ENCODE results near the gene MMP28.

MMP28 gene

DNA sequence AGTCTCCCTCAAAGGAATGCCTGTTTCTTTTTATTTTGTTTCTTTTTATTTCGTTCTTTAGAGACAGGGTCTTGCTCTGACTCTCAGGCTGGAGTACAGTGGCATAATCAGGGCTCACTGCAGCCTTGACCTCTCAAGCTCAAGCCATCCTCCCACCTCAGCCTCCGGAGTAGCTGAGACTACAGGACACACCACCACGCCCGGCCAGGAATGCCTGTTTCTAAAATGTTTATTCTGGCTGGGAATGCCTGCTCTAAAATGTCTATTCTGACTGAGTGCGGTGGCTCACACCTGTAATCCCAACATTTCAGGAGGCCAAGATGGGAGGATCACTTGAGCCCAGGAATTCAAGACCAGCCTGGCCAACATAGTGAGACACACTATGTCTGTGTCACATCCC is 2.5 kb upstream of the MMP28 start:
- DNase-seq (ENCODE audit: low read depth, low spot score): no peak

DNA sequence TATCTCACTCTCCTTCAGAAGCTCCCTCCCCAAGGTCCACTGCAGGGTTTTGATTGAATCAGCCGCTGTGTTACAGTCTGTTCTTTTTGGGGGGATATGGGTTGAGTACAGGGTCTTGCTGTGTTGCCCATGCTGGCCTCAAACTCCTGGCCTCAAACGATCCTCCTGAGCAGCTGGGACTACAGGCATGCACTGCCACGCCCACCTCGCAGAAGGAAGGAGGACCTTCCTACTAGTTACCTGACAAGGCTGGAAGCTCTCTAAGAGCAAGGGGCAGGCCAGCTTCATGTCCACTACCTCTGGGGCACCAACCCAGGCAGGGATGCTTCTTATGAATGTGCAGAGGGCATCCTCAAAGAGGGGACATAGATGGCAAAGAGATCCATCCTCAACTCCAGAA is 1.9 kb upstream of the MMP28 start:
- no peak for DNase-seq (ENCODE audit: low read depth, low spot score)

DNA sequence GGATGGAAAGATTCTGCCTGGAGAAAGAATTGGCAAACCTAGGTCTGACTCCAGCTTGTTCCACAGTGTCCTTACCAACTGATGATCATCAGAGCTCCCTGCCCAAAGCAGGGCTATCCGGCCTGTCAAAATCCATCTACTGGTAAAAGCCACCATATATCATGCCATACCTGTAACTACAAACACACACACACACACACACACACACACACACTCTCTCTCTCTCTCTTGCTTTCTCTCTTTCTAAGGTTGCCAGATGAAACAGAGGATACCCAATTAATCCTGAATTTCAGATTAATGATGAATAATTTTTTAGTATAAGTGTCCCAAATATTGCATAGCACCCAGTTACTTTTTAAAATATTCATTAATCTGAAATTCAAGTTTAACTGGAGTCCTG is 1.5 kb upstream of the MMP28 start:
- no peak for DNase-seq (ENCODE audit: low read depth, low spot score)

DNA sequence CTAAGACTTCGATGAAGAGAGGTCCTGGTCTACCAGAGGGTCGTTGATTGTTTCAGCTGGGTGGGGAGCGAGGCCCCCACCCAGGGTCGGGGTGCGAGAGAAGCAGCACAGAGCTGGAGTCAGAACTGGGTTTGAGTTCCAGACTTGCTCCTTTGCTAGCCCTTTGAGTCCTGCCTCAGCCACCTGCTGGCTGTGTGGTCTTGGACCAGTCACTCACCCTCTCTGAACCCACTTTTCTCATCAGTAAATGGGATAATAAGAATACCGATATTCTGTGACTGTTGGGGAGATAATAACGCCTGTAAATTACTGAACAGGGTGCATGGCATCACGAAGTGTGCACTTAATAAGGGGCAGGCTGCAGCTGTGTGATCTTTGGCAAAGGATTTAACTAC is 427 bp upstream of the MMP28 start:
- DNase-seq (ENCODE audit: low read depth, low spot score): no peak

DNA sequence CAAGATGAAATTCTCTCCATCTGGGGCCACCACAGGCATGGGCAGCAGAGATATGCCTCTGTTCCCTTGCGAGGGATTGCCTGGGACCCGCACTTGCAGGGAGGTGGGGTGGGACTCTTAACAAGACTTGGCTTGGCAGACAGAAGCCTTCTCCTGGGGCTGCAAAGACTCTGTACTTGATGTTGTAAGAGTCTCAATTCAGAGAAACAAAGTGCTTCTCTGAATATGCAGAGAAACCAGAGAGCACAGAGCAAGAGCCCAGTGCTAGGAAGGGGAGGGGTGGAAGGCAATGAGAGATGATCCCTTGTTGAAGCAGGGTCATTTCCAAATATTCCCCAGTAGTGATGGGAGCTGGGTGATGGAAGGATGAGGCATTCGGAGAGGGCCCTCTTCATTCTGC is 2.2 kb downstream of the MMP28 start:
- no peak for DNase-seq (ENCODE audit: low read depth, low spot score)

DNA sequence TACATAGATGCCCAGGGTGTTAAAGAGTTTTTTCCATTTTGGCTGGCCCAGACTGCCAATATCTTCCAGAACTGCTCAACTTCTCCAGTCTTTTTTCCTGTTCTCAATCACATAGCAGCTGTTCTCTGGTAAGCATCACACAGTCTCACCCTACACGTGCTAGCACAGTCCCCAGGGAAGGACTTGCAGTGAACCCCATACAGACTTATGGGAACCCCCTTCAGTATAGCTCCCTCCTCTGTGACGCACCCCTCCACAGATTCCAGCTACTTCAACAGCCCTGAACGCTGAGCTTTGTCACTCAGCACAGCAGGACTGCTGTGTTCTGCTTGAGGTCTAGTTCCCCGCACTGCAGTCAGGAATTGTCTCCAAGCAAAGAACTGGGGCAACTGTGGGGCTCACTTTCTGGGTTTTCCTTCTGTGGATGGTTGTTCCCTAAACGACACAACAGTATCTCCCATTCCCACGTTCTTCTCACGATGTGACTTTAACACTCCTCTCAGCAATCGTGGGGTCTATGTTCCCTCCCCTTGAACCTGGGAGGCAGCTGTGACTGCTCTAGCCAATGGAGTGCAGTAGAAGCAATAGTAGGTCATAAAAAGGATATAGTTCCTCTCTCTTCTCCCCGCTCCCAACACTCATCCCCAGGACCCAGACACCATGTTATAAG is 3.6 kb downstream of the MMP28 start:
- DNase-seq (ENCODE audit: low read depth, low spot score): no peak

DNA sequence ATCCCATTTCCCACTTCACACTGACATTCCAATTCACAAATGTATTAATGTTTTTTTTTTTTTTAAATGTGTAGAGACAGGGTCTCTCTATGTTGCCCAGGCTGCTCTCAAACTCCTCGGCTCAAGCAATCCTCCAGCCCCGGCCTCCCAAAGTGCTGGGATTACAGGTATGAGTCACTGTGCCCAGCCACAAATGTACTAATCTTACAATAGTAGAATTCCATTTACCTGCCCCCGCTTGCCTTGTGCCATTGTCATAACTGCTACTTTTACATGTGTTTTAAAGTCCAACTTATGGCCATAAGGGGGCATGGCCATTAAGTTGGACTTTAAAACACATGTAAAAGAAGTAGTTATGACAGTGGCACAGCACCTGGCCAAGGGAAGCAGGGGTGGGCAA is 4.6 kb downstream of the MMP28 start:
- DNase-seq (ENCODE audit: low read depth, low spot score): no peak

DNA sequence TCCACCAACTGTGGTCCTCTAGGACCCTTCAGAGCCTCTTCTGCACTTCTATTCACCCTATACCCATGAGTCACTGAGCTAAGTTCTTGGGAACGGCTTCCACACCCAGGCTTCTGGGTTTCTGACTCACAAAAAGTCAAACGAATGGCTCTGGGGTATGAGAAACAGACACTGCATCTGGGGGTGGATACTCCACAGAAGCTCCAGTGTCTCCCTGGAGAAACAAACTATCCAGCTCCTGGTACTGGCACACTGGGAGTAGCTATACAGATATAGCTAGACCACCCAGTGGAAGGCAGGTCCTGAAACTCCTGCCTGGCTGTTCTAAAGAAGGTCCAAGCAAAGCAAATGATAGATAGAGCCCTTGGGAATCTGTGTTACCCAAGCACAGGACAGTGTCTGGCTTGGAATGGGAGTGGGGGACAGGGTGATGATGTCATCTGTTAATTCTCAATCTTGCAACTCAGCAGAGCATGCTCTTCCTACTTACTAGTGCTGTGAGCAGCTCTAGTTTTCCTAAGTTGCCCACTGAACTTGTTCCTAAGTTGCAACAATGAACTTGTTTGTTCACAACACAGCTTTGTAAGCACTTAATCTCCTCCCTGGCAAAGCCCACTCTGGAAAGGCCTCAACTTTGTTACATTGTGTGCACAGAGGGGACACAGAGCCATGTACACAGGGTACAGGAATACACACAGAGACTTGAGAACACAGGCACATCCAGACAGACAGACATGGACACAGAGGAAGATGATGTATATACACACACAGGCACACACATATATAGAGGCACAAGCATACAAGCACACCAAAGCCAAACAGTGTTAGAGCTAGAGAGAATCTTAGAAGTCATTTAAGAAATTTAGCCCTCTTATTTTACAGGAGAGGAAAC is 6.7 kb downstream of the MMP28 start:
- no peak for DNase-seq (ENCODE audit: low read depth, low spot score)

DNA sequence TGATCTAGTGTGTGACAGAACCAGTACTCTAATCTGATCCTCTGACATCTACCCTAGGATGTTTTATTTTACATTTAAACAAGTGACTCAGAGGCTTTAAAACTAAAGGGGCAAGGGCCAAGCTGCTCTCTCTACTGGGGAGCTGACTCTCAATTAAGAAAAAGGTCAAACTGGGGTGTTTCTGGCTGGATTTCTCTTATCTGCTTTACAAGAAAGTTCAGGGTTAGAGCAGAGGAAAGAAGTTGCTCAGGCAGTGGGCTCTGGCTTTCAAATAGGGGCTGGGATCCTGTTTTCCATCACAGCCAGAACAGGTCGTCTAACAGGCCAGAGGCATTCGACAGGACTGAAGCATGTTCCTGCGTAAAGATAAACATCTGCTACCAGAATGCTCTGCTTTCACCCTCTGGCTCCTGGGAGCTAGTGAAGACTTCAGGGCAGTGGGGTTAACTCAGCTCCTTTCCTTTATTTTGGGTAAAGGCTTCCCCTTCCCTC is 8.5 kb downstream of the MMP28 start:
- no peak for DNase-seq (ENCODE audit: low read depth, low spot score)

DNA sequence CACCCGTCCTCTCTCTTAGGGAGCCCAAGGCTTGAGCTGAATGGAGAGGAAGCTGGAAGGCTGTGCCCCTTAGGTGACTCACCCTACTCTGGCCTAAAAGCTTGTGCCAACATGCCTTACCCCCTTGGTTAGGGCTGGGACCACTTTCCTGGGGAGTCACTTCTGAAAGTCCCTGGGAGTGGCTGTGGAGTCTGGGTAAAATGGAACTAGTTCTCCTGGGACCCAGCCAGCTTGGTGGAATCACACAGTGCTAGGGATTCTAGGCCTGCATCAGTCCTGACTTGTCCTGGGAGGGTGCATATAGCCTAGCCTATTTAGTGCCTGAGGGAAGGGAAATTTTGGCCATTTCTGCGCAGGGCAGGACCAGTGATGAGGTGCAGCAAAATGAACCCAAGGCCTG is 10.5 kb downstream of the MMP28 start:
- no peak for DNase-seq (ENCODE audit: low read depth, low spot score)

DNA sequence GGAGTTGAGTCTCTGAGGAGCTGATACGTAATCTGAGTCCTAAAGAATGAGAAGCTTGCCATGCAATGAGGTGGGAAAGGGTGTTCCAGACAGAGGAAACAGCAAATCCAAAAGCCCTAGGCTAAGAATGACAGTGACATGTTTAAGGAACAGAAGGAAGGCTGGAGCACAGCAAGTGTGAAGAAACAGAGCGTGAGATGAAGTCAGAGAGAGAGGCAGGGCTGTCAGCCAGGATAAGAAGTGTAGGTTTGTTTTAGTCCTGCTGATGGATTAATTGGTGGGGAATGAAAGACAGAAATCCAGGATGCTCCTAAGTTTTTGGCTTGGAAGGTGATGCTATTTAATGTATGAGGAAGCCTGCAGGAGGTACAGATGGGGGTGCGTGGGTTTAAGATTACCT is 14.5 kb downstream of the MMP28 start:
- DNase-seq (ENCODE audit: low read depth, low spot score): no peak

DNA sequence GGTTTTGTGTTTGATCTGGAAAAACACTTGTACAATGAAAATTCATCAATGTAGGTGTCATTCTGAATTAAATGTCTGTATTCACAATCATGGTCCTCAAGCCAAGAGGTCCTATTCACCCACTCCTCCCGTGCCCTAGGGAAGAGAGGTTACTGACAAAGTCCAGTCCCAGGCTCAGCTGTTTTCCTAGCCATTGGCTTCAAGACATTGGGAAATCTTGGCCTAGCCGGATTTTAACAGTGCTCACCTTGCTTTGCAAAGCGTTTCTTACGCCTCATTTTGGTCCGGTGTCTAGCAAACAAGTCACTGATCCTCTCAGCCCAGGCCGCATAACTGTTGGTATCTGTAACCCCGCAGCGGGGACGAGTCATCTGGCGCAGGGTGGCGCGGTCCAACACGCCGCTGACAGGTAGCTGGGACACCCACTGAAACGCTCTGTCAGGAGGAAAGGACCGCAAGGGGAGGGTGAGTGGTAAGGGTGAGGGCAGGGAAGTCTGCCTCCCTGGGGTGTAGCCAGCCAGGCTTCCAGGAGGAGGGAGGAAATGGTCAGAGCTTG is 16.7 kb downstream of the MMP28 start:
- no peak for DNase-seq (ENCODE audit: low read depth, low spot score)

DNA sequence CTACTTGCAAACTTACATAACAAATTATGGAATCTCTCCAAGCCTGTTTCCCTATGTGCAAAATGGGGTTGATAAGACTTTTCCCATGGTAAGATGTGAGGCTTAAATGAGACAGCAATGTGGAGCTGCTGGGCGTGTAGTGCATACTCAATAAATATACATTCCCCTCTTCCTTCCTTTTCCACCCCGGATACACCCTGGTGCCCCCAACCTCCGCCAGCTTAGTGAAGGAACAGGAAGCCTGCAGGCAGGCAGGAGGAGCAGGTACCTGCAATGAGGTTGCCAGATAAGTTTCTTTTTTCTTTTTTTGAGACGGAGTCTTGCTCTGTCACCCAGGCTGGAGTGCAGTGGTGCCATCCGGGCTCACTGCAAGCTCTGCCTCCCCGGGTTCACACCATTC is 19.9 kb downstream of the MMP28 start:
- DNase-seq (ENCODE audit: low read depth, low spot score): no peak

DNA sequence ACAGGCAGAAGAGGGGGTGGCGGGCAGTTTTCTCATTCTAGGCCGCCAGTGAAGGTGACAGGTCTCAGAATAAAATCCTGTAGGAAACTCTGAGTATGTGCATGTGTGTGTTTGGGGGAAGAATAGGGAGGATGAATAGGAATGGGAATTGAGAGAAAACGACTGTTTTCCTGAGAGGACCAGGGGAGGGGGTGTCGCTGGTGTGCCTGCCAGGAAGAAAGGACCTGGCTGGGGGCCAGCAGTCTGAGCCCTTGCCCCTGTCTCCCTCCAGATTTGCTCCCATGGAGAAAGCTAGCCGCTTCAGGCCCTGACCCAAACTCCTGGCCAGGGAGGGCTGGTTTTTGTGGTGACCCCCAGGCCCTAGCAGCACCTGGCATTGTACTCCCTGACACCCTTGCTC is 20.4 kb downstream of the MMP28 start:
- DNase-seq (ENCODE audit: low read depth, low spot score): no peak

DNA sequence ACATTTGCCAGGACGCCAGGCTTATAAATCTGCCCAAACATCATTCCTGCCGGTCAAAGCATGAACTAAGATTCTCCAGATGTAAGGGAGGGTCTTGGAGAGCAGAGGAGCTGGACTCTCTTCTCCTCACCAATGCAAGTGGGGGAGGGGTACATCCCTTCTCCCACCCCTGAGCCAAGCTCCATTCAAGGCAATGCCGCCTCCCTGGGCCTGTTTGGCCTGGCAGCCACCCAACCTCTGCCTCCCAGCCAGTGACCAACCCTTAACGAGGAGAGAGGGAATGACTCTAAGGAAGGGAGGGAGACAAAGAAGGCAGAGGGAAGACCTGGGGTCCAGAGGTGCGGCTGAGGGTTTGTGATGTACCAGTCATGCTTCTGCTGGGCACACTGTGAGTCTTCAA is 20.9 kb downstream of the MMP28 start:
- DNase-seq (ENCODE audit: low read depth, low spot score): no peak

DNA sequence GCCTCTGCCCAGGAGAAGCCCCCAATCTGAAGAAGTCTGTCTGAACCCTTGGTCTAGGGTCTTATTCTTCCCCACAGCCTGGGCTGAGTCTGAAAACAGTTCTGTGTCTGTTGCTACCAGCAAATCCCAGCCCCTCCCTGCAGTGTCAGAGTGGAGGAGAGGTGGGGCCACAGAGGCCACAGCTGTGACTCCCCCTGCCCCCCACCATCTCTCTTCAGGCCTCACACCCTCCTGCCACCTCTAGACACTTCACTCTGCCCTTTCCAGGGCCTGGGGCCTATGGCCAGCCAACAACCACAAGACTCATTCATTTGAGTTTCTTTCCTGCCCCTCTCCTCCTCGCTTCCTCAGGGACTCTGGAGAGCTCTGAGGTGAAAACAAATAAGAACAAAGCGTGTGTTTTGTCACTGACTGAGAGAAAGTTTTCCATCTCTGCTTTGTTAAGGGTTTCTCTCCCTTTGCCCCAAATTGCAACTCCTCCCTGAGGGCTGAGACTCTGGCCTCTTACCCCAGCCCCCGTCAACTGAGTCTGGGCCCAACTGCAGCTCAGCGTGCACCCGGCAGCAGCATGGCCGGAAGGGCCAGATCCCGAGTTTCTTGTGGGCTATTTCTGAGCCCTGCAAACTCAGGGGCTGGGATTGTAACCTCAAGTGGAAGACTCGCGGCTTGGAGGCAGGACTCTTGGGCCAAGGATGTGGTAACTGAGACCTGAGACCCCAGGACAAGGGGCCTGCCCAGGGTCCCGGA is 21.6 kb downstream of the MMP28 start:
- no peak for DNase-seq (ENCODE audit: low read depth, low spot score)

DNA sequence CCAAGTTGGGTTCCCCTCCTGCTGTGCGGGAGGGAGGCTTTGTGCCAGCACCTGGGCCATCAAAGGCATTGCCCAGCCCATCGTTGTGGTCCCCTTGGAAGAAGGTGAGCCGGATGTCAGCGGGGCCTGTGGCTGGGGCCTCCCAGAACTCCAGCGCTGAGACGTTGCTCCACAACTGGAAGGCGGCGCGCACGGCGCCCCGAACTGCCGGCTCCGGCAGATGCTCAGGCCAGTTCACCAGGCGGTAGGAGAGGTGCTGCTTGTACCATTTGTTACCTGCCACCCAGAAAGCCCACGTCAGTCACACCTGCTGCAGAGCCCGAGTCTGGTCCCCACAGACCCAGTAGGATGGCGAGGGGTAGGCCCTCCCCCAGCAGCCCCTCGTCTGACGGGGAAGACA is 22.3 kb downstream of the MMP28 start:
- no peak for DNase-seq (ENCODE audit: low read depth, low spot score)

DNA sequence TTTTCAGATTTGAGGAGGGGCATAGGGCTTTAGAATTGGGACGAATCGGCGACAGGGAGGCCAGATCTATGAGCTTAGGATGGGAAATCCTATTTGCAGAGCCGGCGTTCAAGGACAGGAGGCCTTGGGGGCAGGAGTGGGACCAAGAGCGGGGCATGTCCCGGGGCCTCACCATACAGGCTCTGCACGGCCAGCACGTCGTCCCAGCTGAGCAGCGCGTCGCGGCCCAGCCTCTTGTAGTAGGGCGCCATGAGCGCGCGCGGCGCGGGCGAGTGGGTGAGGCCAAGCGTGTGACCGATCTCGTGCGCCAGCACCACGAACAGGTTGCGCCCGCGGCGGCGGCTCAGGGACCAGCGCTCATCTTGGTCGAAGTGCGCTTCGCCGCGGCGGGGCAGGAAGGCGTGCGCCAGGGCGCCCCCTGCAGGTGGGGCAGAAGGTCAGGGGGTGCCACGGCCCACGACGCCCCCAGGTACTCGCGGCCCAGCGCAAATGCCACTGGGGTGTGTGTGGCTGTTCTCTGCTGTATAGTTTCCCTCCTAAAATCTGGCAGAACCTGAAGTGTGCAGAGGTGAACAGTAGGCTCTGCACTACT is 25.4 kb downstream of the MMP28 start:
- DNase-seq (ENCODE audit: low read depth, low spot score): no peak

DNA sequence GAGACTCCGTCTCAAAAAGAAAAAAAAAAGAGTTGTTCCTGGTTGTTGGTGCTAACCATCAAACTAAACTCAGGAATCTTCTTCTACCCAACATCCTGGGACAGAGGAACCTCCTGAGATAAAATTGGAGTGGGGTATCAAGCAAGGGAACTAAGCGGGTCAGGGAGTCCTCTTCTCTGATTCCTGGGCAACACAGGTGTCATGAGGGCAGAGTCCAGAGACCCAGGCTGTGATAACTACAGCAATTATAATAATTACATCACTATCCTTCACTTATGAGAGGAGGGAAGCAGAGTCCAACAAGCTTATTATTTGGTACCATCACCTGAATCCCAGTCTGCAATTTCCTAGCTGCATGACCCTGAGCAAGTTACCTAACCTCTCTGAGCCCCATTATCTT is 26.6 kb downstream of the MMP28 start:
- DNase-seq (ENCODE audit: low read depth, low spot score): no peak

DNA sequence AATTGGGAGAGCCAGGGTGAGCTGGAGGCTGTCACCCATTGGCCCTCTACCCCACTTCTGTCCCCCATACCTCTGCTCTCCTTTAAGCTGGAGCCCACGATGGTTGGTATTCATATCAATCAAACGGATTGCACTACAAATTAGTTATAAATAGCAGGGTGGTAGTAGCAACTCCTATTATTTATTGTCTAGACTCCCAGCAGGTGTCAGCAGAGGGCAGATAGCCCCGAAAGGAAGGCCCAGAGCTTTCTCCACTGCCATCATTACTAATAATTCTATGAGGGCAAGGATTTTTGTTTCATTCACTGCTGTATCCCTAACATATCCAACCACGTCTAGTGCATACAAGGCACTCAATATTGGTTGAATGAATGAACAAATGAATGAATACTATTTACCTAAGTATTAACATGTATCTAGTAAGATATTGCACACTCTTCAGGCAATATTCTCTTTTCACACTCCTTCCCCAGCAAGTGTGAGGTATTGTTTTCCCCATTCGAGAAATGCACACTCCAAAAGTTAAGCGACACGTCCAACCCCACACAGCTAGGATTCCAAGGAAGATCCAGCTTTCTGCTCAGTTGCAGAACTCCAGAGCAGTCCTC is 28.4 kb downstream of the MMP28 start:
- no peak for DNase-seq (ENCODE audit: low read depth, low spot score)

DNA sequence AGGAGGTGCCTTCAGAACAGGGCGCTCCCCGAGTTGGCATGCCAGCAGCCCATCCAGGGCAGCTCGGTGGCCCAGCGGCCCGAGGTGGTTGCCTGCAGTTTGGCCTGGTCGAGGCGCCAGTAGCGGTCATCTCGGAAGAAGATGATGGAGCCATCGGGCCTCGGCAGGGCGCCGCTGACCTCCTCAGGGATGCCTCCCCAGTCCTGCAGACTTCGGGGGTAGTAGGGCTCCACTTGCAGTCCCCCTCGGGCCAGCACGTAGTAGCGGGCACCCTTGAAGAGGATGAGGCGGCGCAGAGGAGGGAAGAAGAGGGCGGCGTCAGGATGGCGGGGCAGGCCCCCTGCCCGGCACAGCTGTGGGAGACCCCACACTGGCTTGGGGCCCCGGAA is 29.0 kb downstream of the MMP28 start:
- DNase-seq (ENCODE audit: low read depth, low spot score): no peak

Measured in activated naive CD8-positive, alpha-beta T cell treated with anti-CD3 and anti-CD28 coated beads, Interleukin-2, amount 50 U/mL, for 16 hours (primary cell).